PC-9 (cell line): ENCODE measurements around the gene IQCH. TPM values are rescaled to one million over a fixed set of nuclear protein-coding genes. Genes with fewer than 3 reads are reported as not detected.

Experiments
- BruUV-seq: library from RNA; stranded (reverse); fragments of 400-500 nt; replicated peaks from 2 replicates; lab custom pipeline; 2021; lab: Mats Ljungman, UMichigan
- CTCF ChIA-PET: fragments of 300-600 bp; sonication (Branson Sonifier 250); formaldehyde crosslinking; loops from one replicate; lab custom pipeline; 2022; ENCODE audit warnings: antibody characterized with exemption; lab: Charles Lee
- POLR2A ChIA-PET: fragments of 300-600 bp; sonication (Branson Sonifier 250); formaldehyde crosslinking; loops from one replicate; lab custom pipeline; 2022; ENCODE audit warnings: antibody characterized with exemption; ENCODE audit not compliant: unreplicated experiment; lab: Charles Lee
- DNase-seq, 2 experiments: peaks; one replicate each; pipeline versions ENCODE4 v3.0.0 to v3.0.0-alpha.2; 2015 to 2022; ENCODE audit warnings: mixed read lengths in 1 of 2
- H2AFZ ChIP-seq: fragments of 200-600 bp; sonication (generic); 2 replicates; pipeline ENCODE4 v1.8.1; 2017; ENCODE audit warnings: antibody characterized with exemption
- H3F3A ChIP-seq: fragments of 200-600 bp; sonication (generic); 2 replicates; pipeline ENCODE4 v1.8.1; 2017; ENCODE audit warnings: antibody characterized with exemption, mild to moderate bottlenecking, low read depth; ENCODE audit not compliant: insufficient read depth
- H3K27ac ChIP-seq: fragments of 200-600 bp; sonication (generic); 2 replicates; pipeline ENCODE4 v1.6.1; 2016; ENCODE audit warnings: mixed run types
- H3K27me3 ChIP-seq: fragments of 200-600 bp; sonication (generic); 2 replicates; pipeline ENCODE4 v1.6.1; 2016; ENCODE audit warnings: low read depth, mixed run types; ENCODE audit not compliant: insufficient read depth
- H3K36me3 ChIP-seq: fragments of 200-600 bp; sonication (generic); 2 replicates; pipeline ENCODE4 v1.6.1; 2016; ENCODE audit warnings: low read depth, mixed run types
- H3K4me1 ChIP-seq: fragments of 200-600 bp; sonication (generic); replicated peaks from 2 replicates; pipeline ENCODE4 v1.6.1; 2016; ENCODE audit warnings: mixed run types; ENCODE audit not compliant: insufficient read depth
- H3K4me2 ChIP-seq: fragments of 200-600 bp; sonication (generic); 2 replicates; pipeline ENCODE4 v1.6.1; 2017; ENCODE audit warnings: mixed run types
- H3K4me3 ChIP-seq: fragments of 200-600 bp; sonication (generic); 2 replicates; pipeline ENCODE4 v1.6.1; 2016; ENCODE audit warnings: mixed run types
- H3K79me2 ChIP-seq: fragments of 200-600 bp; sonication (generic); 2 replicates; pipeline ENCODE4 v1.6.1; 2017; ENCODE audit warnings: low read depth, mixed run types
- H3K9me2 ChIP-seq: fragments of 200-600 bp; sonication (generic); 2 replicates; pipeline ENCODE4 v1.8.1; 2017; ENCODE audit warnings: mild to moderate bottlenecking; ENCODE audit not compliant: insufficient read depth
- H3K9me3 ChIP-seq: fragments of 200-600 bp; sonication (generic); 2 replicates; pipeline ENCODE4 v1.8.1; 2016; ENCODE audit warnings: low read depth; ENCODE audit not compliant: insufficient read depth
- H4K20me1 ChIP-seq: fragments of 200-600 bp; sonication (generic); 2 replicates; pipeline ENCODE4 v1.8.1; 2017; ENCODE audit not compliant: insufficient read depth
- EZH2 ChIP-seq: fragments of 200-600 bp; sonication (generic); IDR thresholded peaks from 2 replicates; pipeline ENCODE4 v1.8.0; 2017; ENCODE audit warnings: antibody characterized with exemption, low read depth
- intact Hi-C: fragments of 100-400 bp; cut with micrococcal nuclease; formaldehyde crosslinking; loops from one replicate; pipeline ENCODE4 v1.10.0; 2022; ENCODE audit not compliant: unreplicated experiment
- total RNA-seq: library from RNA; stranded (reverse); gene quantifications from 2 replicates; pipeline ENCODE4 v1.2.3, GENCODE V29; 2021
- TF ChIP-seq, protein P1 (sequence below): fragments of 200-600 bp; sonication (generic); conservative IDR thresholded peaks from 2 replicates; pipeline ENCODE4 v1.6.1; 2017; ENCODE audit warnings: mixed run types, antibody characterized with exemption, mild to moderate bottlenecking, moderate library complexity

The IQCH gene
- total RNA-seq, 1 experiment from 2014 or later, result 7.5 TPM

DNA sequence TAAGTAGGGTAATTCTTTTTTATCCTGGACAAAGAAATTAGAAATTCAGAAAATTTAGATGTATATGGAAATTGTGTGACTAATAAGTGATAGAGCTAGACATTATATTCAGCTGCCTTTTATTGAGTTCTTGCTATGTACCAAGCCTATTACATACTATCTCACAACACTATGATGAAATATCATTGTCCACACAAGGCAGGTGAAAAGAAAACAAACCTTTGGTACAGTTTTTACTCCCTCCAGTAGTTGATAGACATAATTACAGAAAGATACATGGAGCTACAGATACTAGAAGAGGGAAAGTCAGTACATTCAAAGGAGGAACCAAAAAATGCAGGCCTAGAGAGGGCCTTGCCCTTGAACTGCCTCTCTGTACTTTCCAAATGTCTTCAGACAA, 4.8 kb downstream of the IQCH start:
- Histone ChIP-seq H3K36me3 (no peaks in the 10 kb centered on the region), H3K4me1 (no peaks in the 10 kb centered on the region), H3K79me2 (0 out of 2 replicates have a peak, but pooled peaks cover under 1% of the 10 kb centered on the region), H3K27me3 (no peaks in the 10 kb centered on the region), H3K4me3 (no peak overlapping the region), H4K20me1 (no peaks in the 10 kb centered on the region), H3F3A (peaks cover 12% of the 10 kb centered on the region; the same call in 1 of the 2 replicates), H3K27ac (no peak overlapping the region), H3K4me2 (no peak overlapping the region), H3K9me2 (no peaks in the 10 kb centered on the region), H3K9me3 (no peaks in the 10 kb centered on the region), H2AFZ (no peak overlapping the region)
- no peak for DNase-seq
- ChIA-PET CTCF (no interaction called here), POLR2A (interaction anchor here (0.6 kb wide), 2 partner anchors 14 to 1895 kb away, joined by 3 to 6 read pairs; no protein-coding TSS in a partner anchor)
- TF ChIP-seq EZH2, result no peak
- TF ChIP-seq, protein P1, sequence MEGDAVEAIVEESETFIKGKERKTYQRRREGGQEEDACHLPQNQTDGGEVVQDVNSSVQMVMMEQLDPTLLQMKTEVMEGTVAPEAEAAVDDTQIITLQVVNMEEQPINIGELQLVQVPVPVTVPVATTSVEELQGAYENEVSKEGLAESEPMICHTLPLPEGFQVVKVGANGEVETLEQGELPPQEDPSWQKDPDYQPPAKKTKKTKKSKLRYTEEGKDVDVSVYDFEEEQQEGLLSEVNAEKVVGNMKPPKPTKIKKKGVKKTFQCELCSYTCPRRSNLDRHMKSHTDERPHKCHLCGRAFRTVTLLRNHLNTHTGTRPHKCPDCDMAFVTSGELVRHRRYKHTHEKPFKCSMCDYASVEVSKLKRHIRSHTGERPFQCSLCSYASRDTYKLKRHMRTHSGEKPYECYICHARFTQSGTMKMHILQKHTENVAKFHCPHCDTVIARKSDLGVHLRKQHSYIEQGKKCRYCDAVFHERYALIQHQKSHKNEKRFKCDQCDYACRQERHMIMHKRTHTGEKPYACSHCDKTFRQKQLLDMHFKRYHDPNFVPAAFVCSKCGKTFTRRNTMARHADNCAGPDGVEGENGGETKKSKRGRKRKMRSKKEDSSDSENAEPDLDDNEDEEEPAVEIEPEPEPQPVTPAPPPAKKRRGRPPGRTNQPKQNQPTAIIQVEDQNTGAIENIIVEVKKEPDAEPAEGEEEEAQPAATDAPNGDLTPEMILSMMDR, result no peak
- BruUV-seq, result no TSS peak
- intact Hi-C loops, result no loop called here

GRCh38 chr15:67259806-67260205, 5.2 kb downstream of the IQCH start:
- Histone ChIP-seq H3K36me3 (no peaks in the 10 kb centered on the region), H2AFZ (no peak overlapping the region), H4K20me1 (no peaks in the 10 kb centered on the region), H3K9me3 (no peaks in the 10 kb centered on the region), H3K79me2 (no peaks in the 10 kb centered on the region), H3K9me2 (no peaks in the 10 kb centered on the region), H3K27me3 (no peaks in the 10 kb centered on the region), H3F3A (peaks cover 11% of the 10 kb centered on the region; the same call in 1 of the 2 replicates), H3K4me3 (no peak overlapping the region), H3K4me2 (no peak overlapping the region), H3K4me1 (no peaks in the 10 kb centered on the region), H3K27ac (no peak overlapping the region)
- TF ChIP-seq, protein P1, result no peak
- TF ChIP-seq EZH2, result no peak
- POLR2A ChIA-PET, result interaction anchor here (0.6 kb wide), 1 partner anchor 112 kb away, joined by 3 read pairs; no protein-coding TSS in a partner anchor
- no TSS peak for BruUV-seq
- CTCF ChIA-PET, result no interaction called here
- intact Hi-C loops, result no loop called here
- no peak for DNase-seq

DNA sequence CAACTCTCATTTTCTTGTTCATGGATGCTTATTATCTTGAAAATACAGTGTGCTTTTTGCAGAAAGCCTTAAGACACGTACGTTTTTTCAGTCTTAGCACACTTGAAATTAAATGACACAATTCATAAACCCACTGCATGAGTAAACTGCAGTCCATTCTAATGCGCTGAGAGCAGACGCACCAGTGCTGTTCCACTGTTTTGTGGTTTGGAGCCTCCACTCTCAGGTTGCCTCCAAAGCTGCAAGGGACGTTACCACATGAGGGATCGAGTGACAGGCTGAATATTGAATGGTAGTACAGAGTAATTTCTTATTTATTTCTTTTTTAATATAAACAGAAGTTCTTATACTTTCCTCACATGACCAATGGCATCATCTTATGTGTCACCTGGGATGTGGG, 12.3 kb downstream of the IQCH start:
- H3K4me1 ChIP-seq, result no peaks in the 10 kb centered on the region
- POLR2A ChIA-PET, result interaction anchor here (0.7 kb wide), 1 partner anchor 280 kb away, joined by 5 read pairs; no protein-coding TSS in a partner anchor
- H3K79me2 ChIP-seq, result no peaks in the 10 kb centered on the region
- no peak overlapping the region for H2AFZ ChIP-seq
- H3K9me2 ChIP-seq, result no peaks in the 10 kb centered on the region
- H3K27ac ChIP-seq, result no peak overlapping the region
- H3K27me3 ChIP-seq, result no peaks in the 10 kb centered on the region
- no peak for DNase-seq
- no peaks in the 10 kb centered on the region for H3K9me3 ChIP-seq
- CTCF ChIA-PET, result no interaction called here
- no peaks in the 10 kb centered on the region for H4K20me1 ChIP-seq
- TF ChIP-seq EZH2, result no peak
- TF ChIP-seq, protein P1, result no peak
- H3K4me3 ChIP-seq, result no peak overlapping the region
- no TSS peak for BruUV-seq
- no peaks in the 10 kb centered on the region for H3F3A ChIP-seq
- no peak overlapping the region for H3K4me2 ChIP-seq
- intact Hi-C loops, result no loop called here
- no peaks in the 10 kb centered on the region for H3K36me3 ChIP-seq
